Limb (tissue), 2 donors: Measurements from ENCODE around the gene PTGER2.

ENCODE experiments used
- DNase-seq, 2 donors: peaks; one replicate each; pipeline ENCODE4 v3.0.0-alpha.2; 2016; ENCODE audit errors: extremely low spot score in 2 of 2

PTGER2 gene

DNA sequence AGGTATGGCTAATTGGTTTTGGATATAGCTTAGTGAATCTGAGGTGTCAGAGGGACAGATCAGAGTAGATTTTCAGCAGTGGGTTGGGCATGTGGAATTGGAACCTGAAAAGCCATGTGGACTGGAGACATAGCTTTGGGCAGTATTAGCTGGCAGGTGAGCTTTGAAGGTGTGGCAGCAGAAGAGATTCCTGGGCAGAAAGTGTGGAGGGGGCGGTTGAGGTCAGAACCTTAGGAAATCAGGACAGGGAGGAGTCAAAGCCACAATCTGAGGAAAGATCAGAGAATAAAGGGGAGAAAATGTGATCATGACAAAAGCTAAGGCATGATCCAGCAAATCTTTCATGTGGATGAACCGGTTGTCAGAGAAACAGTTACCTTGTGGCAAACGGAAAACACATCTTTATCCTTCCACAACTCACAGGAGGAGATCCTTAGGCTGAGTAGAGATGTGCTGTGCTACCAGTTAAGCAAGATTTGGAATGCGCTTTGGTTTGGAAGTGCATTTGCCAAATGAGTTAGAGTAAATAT is 56.4 kb downstream of the PTGER2 start:
- no peak for DNase-seq

DNA sequence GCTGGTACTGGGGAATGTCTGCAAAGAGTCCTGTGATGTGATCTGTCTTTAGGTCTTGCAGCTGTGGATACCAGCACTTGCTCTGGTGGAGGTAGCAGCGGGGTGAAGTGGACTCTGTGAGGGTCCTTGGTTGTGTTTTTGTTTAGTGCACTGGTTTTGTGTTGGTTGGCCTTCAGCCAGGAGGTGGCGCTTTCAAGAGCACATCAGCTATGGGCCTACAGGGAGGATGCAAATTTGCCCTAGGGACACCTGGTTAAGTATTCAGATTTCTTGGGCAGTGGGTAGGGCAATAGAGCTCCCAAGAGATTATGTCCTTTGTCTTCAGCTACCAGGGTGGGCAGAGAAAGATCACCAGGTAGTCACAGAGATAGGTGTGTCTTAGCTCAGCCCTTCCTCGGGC is 63.8 kb downstream of the PTGER2 start:
- no peak for DNase-seq
